Endothelial cell of umbilical vein (primary cell): ENCODE data around the gene SIX1. TPM values are rescaled to one million over a fixed set of nuclear protein-coding genes. Genes with fewer than 3 reads are reported as not detected.

Source experiments
- BruUV-seq: library from RNA; stranded (reverse); fragments of 400-500 nt; replicated peaks from 2 replicates; lab custom pipeline; 2021; lab: Mats Ljungman, UMichigan
- CTCF ChIA-PET: fragments of 300-600, 350-600 bp; sonication (Branson Sonifier 250); formaldehyde crosslinking; loops from one replicate; lab custom pipeline; 2021; ENCODE audit warnings: antibody characterized with exemption, inconsistent platforms; lab: Charles Lee
- POLR2A ChIA-PET: fragments of 300-600, 350-600 bp; sonication (Branson Sonifier 250); formaldehyde crosslinking; loops from one replicate; lab custom pipeline; 2021; ENCODE audit warnings: antibody characterized with exemption, inconsistent platforms; lab: Charles Lee
- DNase-seq: peaks from one replicate; pipeline ENCODE4 v3.0.0-alpha.2; 2011; ENCODE audit warnings: low read depth, low spot score
- FAIRE-seq: peaks from 2 replicates; lab custom pipeline; 2011; peaks lifted over from hg19 to GRCh38; lab: Jason Lieb, UNC
- H2AFZ ChIP-seq: 2 replicates; pipeline ENCODE4 v1.6.0; 2012; ENCODE audit warnings: low read depth, low read length, control low read depth, inconsistent platforms
- H3K27ac ChIP-seq: 2 replicates; pipeline ENCODE4 v1.5.1; 2011; ENCODE audit warnings: low read depth, mild to moderate bottlenecking, control low read depth, low read length, moderate library complexity; ENCODE audit not compliant: insufficient read depth
- H3K27me3 ChIP-seq, 2 experiments: 2 replicates each; pipeline versions ENCODE4 v1.6.0 to v1.6.1; 2011; ENCODE audit warnings: low read length in 2 of 2, mixed read lengths in 1 of 2; ENCODE audit not compliant: control insufficient read depth in 2 of 2, insufficient read depth in 2 of 2
- H3K36me3 ChIP-seq, 2 experiments: 2 replicates in 1 of 2; 3 replicates in 1 of 2; pipeline ENCODE4 v1.5.1; 2011; ENCODE audit warnings: low read length in 2 of 2, mild to moderate bottlenecking in 1 of 2, moderate library complexity in 1 of 2; ENCODE audit not compliant: control insufficient read depth in 2 of 2, insufficient read depth in 2 of 2; ENCODE audit errors: extremely low read depth in 1 of 2
- H3K4me1 ChIP-seq: 3 replicates; pipeline ENCODE4 v1.5.1; 2011; ENCODE audit warnings: mild to moderate bottlenecking, low read length; ENCODE audit not compliant: control insufficient read depth, insufficient read depth; ENCODE audit errors: extremely low read depth
- H3K4me2 ChIP-seq: 2 replicates; pipeline ENCODE4 v1.6.1; 2011; ENCODE audit warnings: low read length, control low read depth, mixed read lengths; ENCODE audit not compliant: insufficient read depth
- H3K4me3 ChIP-seq, 3 experiments: fragments of 200-600 bp in 1 of 3; sonication (generic), shearing (Covaris generic) in 1 of 3; replicated peaks in 1 of 3; 2 replicates each; pipeline ENCODE4 v1.5.1; 2011 to 2016; ENCODE audit warnings: control low read depth in 3 of 3, low read length in 3 of 3, mild to moderate bottlenecking in 2 of 3, inconsistent platforms in 1 of 3, low read depth in 1 of 3, moderate library complexity in 1 of 3; ENCODE audit not compliant: insufficient read depth in 1 of 3
- H3K79me2 ChIP-seq: 2 replicates; pipeline ENCODE4 v1.6.0; 2012; ENCODE audit warnings: low read length, inconsistent platforms; ENCODE audit not compliant: control insufficient read depth, insufficient read depth
- H3K9ac ChIP-seq: replicated peaks from 2 replicates; pipeline ENCODE3; 2011; ENCODE audit warnings: low read length, control low read depth; ENCODE audit not compliant: insufficient read depth; ENCODE audit errors: extremely low read depth
- H3K9me1 ChIP-seq: replicated peaks from 3 replicates; pipeline ENCODE4 v1.6.0; 2011; ENCODE audit warnings: mild to moderate bottlenecking, low read length; ENCODE audit not compliant: control insufficient read depth, insufficient read depth; ENCODE audit errors: extremely low read depth
- H3K9me3 ChIP-seq: replicated peaks from 2 replicates; pipeline ENCODE4 v1.5.1; 2012; ENCODE audit warnings: low read length, inconsistent platforms; ENCODE audit not compliant: control insufficient read depth, insufficient read depth
- H4K20me1 ChIP-seq: replicated peaks from 2 replicates; pipeline ENCODE3; 2011; ENCODE audit warnings: mild to moderate bottlenecking, low read length; ENCODE audit not compliant: control insufficient read depth, insufficient read depth; ENCODE audit errors: extremely low read depth
- EZH2 ChIP-seq: IDR thresholded peaks from 2 replicates; pipeline ENCODE4 v1.6.1; 2012; ENCODE audit warnings: borderline replicate concordance, low read depth, mild to moderate bottlenecking, moderate library complexity, low read length, inconsistent platforms; ENCODE audit not compliant: severe bottlenecking
- FOS ChIP-seq: IDR thresholded peaks from 2 replicates; pipeline ENCODE4 v1.6.1; 2011; ENCODE audit warnings: mild to moderate bottlenecking, low read length, moderate library complexity, borderline replicate concordance; ENCODE audit not compliant: insufficient read depth
- JUN ChIP-seq: IDR thresholded peaks from 2 replicates; pipeline ENCODE4 v1.6.1; 2011; ENCODE audit warnings: borderline replicate concordance, low read depth; ENCODE audit not compliant: insufficient read length, insufficient read depth
- MYC ChIP-seq: IDR thresholded peaks from one replicate; pipeline ENCODE4 v1.6.1; 2011; ENCODE audit warnings: mild to moderate bottlenecking, low read depth, low read length
- dilution Hi-C: fragments of 300-500 bp; cut with MboI; formaldehyde crosslinking; loops from one replicate; pipeline ENCODE4 v1.15.0; 2019; ENCODE audit warnings: low sequenced_read_pairs; ENCODE audit not compliant: extremely low pct_ligation_motif_present
- intact Hi-C: fragments of 100-400 bp; cut with micrococcal nuclease; formaldehyde crosslinking; loops from one replicate; pipeline ENCODE4 v1.10.0; 2022
- polyA plus RNA-seq, 4 experiments: library from polyadenylated mRNA; depleted of rRNA in 3 of 4; stranded (reverse) in 3 of 4; unstranded in 1 of 4; fragments of >200 nt; gene quantifications; 2 replicates each; pipeline versions ENCODE4 v1.2.1 to v1.2.3, GENCODE V29; 2011 to 2012; ENCODE audit warnings: missing spikeins in 1 of 4
- total RNA-seq: library from RNA; stranded (reverse); gene quantifications from 2 replicates; pipeline ENCODE4 v1.2.3, GENCODE V29; 2021
- TF ChIP-seq, protein P1 (sequence below), 2 donors: IDR thresholded peaks; 1 replicate in 1 of 2; 2 replicates in 1 of 2; pipeline ENCODE4 v1.5.1; 2011; ENCODE audit warnings: low read length in 2 of 2, mild to moderate bottlenecking in 2 of 2, moderate library complexity in 2 of 2, control low read depth in 1 of 2, inconsistent platforms in 1 of 2, low read depth in 1 of 2; ENCODE audit not compliant: insufficient read depth in 1 of 2; ENCODE audit errors: extremely low read depth in 1 of 2

Gene SIX1
- total and polyA plus RNA-seq, 2 donors (not counting 3 experiments of a cell fraction or from before 2014, with no cell fraction given): 0.40 to 0.55 TPM

DNA sequence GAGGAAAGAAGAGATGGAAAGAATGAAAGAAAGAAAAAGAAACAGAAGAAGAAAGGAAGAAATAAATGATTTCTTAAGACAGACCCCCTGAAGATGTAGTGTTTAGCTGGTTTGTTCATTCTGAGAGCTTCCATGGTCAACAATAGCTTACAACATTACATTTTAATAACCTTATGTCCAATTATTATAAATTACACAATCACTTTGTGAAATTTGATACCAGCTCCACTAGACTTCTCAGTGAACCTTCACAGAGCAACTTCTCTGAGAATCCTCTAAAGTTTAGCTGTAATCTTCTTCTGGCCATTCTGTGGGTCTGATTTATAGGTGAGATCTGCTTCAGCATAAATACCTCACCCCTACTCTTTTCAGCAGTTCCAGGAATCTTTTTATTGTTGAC is 27.9 kb downstream of the SIX1 start:
- no peaks in the 10 kb centered on the region for H3K9me3 ChIP-seq
- no peak overlapping the region for H3K4me2 ChIP-seq
- H3K36me3 ChIP-seq: no peaks in the 10 kb centered on the region
- no peaks in the 10 kb centered on the region for H3K79me2 ChIP-seq
- dilution Hi-C loops (no loop called here), intact Hi-C loops (no loop called here)
- no peaks in the 10 kb centered on the region for H4K20me1 ChIP-seq
- H3K9ac ChIP-seq: no peak overlapping the region
- no peak for FAIRE-seq
- H3K4me1 ChIP-seq: peaks cover 10% of the 10 kb centered on the region
- no peak overlapping the region for H3K27ac ChIP-seq
- BruUV-seq: no TSS peak
- H3K4me3 ChIP-seq: no peak overlapping the region
- no peak overlapping the region for H2AFZ ChIP-seq
- CTCF ChIA-PET: interaction anchor here (0.7 to 8.6 kb wide), 2 partner anchors 601 to 631 kb away, joined by 3 to 172 read pairs; no protein-coding TSS in a partner anchor
- POLR2A ChIA-PET: no interaction called here
- TF ChIP-seq, protein P1, sequence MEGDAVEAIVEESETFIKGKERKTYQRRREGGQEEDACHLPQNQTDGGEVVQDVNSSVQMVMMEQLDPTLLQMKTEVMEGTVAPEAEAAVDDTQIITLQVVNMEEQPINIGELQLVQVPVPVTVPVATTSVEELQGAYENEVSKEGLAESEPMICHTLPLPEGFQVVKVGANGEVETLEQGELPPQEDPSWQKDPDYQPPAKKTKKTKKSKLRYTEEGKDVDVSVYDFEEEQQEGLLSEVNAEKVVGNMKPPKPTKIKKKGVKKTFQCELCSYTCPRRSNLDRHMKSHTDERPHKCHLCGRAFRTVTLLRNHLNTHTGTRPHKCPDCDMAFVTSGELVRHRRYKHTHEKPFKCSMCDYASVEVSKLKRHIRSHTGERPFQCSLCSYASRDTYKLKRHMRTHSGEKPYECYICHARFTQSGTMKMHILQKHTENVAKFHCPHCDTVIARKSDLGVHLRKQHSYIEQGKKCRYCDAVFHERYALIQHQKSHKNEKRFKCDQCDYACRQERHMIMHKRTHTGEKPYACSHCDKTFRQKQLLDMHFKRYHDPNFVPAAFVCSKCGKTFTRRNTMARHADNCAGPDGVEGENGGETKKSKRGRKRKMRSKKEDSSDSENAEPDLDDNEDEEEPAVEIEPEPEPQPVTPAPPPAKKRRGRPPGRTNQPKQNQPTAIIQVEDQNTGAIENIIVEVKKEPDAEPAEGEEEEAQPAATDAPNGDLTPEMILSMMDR (IDR thresholded peaks at IDR 0.05; ENCODE audit: extremely low read depth in 1 of 2, insufficient read depth in 1 of 2, low read depth in 1 of 2, low read length in 2 of 2): no peak
- TF ChIP-seq MYC: no peak
- H3K27me3 ChIP-seq: peaks cover 0 to 2% of the 10 kb centered on the region in 2 experiments
- no peaks in the 10 kb centered on the region for H3K9me1 ChIP-seq
- no peak for DNase-seq

DNA sequence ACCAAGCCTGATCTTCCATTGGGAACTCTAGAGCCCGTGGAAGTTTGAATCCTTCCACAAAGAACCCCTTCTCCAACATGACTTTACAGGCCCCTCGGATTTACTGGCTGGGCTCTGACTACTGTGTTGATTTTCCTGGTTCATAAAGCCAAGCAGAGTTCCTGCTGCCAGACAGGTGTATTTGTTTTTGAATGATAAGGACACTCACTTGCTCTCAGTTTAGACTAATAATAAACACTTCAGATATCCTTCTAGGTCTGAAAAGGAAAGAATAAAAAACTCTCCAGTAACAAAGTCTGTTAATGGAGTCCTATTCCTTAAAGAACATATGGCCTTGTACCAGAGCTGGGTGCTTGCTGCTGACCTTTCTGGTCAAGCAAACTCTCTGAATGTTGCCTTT is 31.0 kb downstream of the SIX1 start:
- Histone ChIP-seq H3K4me2 (no peak overlapping the region), H3K79me2 (no peaks in the 10 kb centered on the region), H2AFZ (no peak overlapping the region), H3K4me1 (no peaks in the 10 kb centered on the region), H3K9me3 (no peaks in the 10 kb centered on the region), H3K27ac (no peak overlapping the region), H3K36me3 (no peaks in the 10 kb centered on the region), H4K20me1 (no peaks in the 10 kb centered on the region), H3K4me3 (no peak overlapping the region), H3K27me3 (peaks cover 2 to 3% of the 10 kb centered on the region in 2 experiments), H3K9ac (no peak overlapping the region), H3K9me1 (no peaks in the 10 kb centered on the region)
- DNase-seq: no peak
- no TSS peak for BruUV-seq
- TF ChIP-seq EZH2 (no peak), JUN (no peak), FOS (no peak), MYC (no peak)
- ChIA-PET CTCF (no interaction called here), POLR2A (no interaction called here)
- dilution Hi-C loops: no loop called here
- FAIRE-seq: no peak
- intact Hi-C loops: no loop called here
